Body of pancreas (tissue), 4 donors: ENCODE data around the gene RAB11FIP3. TPM values are rescaled to one million over a fixed set of nuclear protein-coding genes. Genes with fewer than 3 reads are reported as not detected.

Source experiments
- ATAC-seq: fragments of 150-250 bp; one replicate; pipeline ENCODE4 v1.9.1; 2016
- DNase-seq, 4 donors: peaks; one replicate each; pipeline ENCODE4 v3.0.0-alpha.2; 2019
- H3K27ac ChIP-seq, 4 donors: fragments of 200-600 bp; sonication (generic); 1 replicate in 3 of 4; 2 replicates in 1 of 4; pipeline versions ENCODE4 v1.5.1 to v1.6.1; 2016 to 2019; ENCODE audit warnings: mild to moderate bottlenecking in 1 of 4, mixed read lengths in 1 of 4, moderate library complexity in 1 of 4
- H3K27me3 ChIP-seq, 2 donors: fragments of 200-600 bp; sonication (generic); one replicate each; pipeline ENCODE4 v1.6.0; 2016; ENCODE audit warnings: mild to moderate bottlenecking in 1 of 2
- H3K36me3 ChIP-seq, 2 donors: fragments of 200-600 bp; sonication (generic); replicated peaks in 1 of 2; 2 replicates each; pipeline ENCODE4 v1.5.1; 2016; ENCODE audit warnings: low read depth in 2 of 2; ENCODE audit not compliant: insufficient read depth in 1 of 2
- H3K4me1 ChIP-seq: fragments of 200-600 bp; sonication (generic); one replicate; pipeline ENCODE4 v1.6.0; 2016
- H3K4me3 ChIP-seq, 2 donors: fragments of 200-600 bp; sonication (generic); 1 replicate in 1 of 2; 2 replicates in 1 of 2; pipeline ENCODE4 v1.5.1; 2016 to 2019
- H3K9me3 ChIP-seq, 3 donors: fragments of 200-600 bp; sonication (generic); 1 replicate in 2 of 3; 2 replicates in 1 of 3; pipeline ENCODE4 v1.5.1; 2016
- POLR2A ChIP-seq, 3 donors: fragments of 450-650 bp; IDR thresholded peaks; one replicate each; pipeline ENCODE4 v1.6.1; 2016; ENCODE audit warnings: antibody characterized with exemption in 3 of 3, mild to moderate bottlenecking in 2 of 3
- WGBS, 2 donors: methylation state at CpG; one replicate each; pipeline ENCODE4 v1.1.5; 2017; 5-methylcytosine and 5-hydroxymethylcytosine counted together
- intact Hi-C: fragments of 100-400 bp; cut with DNase I; formaldehyde crosslinking; loops from one replicate; pipeline ENCODE4 v1.15.1; 2023
- total RNA-seq, 2 donors: library from RNA; depleted of rRNA; stranded (reverse); fragments of >200 nt; gene quantifications; one replicate each; pipeline ENCODE4 v1.1.0, GENCODE V29; 2016
- TF ChIP-seq, protein P1 (sequence below), 7 experiments: fragments of 450-650 bp in 4 of 7; fragments of 200-600 bp in 3 of 7; sonication (generic) in 3 of 7; IDR thresholded peaks; one replicate each; pipeline ENCODE4 v1.5.1; 2016 to 2019; ENCODE audit warnings: antibody characterized with exemption in 7 of 7

RAB11FIP3 gene
- total RNA-seq, 2 donors from 2014 or later = 50.1 to 122 TPM

DNA sequence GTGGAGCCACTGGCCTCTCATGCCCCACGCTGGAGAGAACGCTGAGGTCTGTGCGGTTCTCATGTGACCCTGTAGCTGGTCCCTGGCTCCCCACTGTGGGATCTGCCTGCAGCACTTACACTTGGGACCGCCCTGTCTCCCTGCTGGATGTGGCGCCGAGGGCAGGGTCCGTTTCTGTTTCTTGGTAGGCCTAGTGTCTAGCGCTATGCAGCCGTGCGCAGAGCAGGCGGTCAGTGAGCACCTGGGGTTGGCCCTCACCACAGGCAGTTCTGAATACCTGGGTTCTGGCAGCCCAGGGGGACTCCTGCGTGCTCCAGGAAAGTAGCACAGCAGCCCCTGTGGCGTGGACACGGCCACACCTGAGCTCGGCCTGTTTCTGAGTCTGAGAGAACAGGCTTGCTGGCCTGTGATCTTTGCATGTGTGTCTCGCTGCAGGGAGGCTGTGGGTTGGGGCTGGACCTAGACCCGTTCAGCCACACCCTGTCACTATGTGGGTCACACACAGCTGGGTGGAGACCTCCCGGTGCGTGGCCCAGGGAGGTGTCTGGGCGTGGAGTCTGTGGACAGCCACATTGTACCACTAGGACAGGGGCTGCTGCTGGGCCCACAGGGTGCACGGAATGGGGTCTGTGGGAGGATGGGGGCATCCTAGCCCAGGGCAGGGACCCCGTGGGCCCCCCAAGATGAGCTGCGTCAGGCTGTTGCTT is 104.8 kb downstream of the RAB11FIP3 start:
- Histone ChIP-seq H3K4me1 (peaks cover 80% of the 10 kb centered on the region), H3K27me3 (no peaks in the 10 kb centered on the region), H3K4me3 (no peak overlapping the region), H3K27ac (peak overlapping the region in 1 of 4 donors; percentile 97), H3K36me3 (no peaks in the 10 kb centered on the region), H3K9me3 (no peaks in the 10 kb centered on the region)
- TF ChIP-seq, protein P1, sequence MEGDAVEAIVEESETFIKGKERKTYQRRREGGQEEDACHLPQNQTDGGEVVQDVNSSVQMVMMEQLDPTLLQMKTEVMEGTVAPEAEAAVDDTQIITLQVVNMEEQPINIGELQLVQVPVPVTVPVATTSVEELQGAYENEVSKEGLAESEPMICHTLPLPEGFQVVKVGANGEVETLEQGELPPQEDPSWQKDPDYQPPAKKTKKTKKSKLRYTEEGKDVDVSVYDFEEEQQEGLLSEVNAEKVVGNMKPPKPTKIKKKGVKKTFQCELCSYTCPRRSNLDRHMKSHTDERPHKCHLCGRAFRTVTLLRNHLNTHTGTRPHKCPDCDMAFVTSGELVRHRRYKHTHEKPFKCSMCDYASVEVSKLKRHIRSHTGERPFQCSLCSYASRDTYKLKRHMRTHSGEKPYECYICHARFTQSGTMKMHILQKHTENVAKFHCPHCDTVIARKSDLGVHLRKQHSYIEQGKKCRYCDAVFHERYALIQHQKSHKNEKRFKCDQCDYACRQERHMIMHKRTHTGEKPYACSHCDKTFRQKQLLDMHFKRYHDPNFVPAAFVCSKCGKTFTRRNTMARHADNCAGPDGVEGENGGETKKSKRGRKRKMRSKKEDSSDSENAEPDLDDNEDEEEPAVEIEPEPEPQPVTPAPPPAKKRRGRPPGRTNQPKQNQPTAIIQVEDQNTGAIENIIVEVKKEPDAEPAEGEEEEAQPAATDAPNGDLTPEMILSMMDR (IDR thresholded peaks at IDR 0.05) = no peak
- TF ChIP-seq POLR2A (IDR thresholded peaks at IDR 0.05) = no peak
- intact Hi-C loops = no loop called here
- ATAC-seq (no peak), DNase-seq (peak in 1 of 4 donors; percentile 53)
- 64 to 83% methylated on average over 2 to 22 of the region's 23 CpGs for WGBS, 2 donors

DNA sequence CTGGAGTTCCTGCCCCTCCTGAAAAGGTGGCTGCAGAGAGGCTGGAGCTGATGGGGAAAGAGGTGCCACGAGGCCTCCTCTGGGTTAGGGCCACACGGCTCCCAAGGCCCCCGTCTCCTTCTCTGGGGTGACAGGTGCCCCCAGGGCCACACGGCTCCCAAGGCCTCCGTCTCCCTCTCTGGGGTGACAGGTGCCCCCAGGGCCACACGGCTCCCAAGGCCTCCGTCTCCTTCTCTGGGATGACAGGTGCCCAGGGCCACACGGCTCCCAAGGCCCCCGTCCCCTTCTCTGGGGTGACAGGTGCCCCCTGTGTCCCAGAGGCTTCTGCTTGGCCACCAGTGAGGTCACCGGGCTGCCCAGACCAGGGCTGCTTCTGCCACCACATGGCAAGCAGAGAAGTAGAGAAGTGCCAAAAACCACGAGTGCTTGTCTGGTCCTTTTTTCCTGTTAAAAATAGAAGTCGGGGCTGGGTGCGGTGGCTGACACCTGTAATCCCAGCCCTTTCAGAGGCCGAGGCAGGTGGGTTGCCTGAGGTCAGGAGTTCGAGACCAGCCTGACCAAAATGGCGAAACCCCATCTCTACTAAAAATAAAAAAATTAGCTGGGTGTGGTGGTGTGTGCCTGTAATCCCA is 106.2 kb downstream of the RAB11FIP3 start:
- H3K4me1 ChIP-seq = peaks cover 75% of the 10 kb centered on the region
- no peak for TF ChIP-seq POLR2A (IDR thresholded peaks at IDR 0.05)
- TF ChIP-seq, protein P1 (IDR thresholded peaks at IDR 0.05) = no peak
- no peaks in the 10 kb centered on the region for H3K27me3 ChIP-seq
- ATAC-seq (no peak), DNase-seq (no peak)
- WGBS, 2 donors = 44 to 58% methylated on average over 10 to 16 of the region's 16 CpGs
- intact Hi-C loops = no loop called here
- H3K36me3 ChIP-seq = no peaks in the 10 kb centered on the region
- H3K4me3 ChIP-seq = no peak overlapping the region
- no peaks in the 10 kb centered on the region for H3K9me3 ChIP-seq
- H3K27ac ChIP-seq = peak overlapping the region in 1 of 4 donors; percentile 17

DNA sequence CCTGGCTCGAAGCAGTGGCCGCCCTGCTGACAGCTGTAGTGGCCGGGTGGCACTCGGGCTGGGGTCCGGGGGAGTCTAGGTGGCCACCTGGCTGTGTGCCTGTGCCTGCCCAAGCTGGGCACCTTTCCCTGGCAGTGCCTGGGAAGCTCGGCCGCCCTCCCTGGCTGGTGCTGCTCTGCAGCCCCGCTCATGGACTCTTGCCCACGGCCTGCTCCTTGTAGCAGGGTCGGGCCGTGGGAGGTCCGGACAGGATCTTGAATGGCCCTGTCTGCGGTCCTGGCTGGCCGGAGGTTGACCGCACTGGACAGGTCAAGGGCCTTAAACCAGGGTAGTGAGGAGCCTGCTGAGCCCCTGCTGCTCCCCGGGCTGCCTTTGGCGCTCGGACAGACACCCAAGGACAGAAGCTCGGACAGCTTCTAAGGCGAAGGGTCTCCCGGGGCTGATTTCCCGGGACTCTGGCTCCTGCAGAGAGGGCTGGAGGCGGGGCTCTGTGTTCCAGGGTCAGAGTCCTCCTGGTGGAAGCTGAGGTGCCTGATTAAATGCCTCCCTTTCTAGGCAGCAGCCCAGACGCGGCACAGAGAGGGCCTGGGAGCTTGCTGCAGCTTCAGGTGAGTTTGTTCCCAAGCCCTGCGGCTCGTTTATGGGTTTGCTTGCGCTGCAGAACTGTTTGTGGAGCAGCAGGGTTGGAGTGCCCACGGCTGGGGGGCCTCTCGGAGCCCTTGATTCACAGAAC is 108.1 kb downstream of the RAB11FIP3 start:
- TF ChIP-seq, protein P1 (IDR thresholded peaks at IDR 0.05) = peak in 5 of 7 experiments; percentile 11 to 46 (median 44)
- peak; percentile 36 to 71 (median 69) for TF ChIP-seq POLR2A (IDR thresholded peaks at IDR 0.05)
- 13 to 15% methylated on average over 2 to 30 of the region's 30 CpGs for whole genome bisulfite sequencing, 2 donors
- intact Hi-C loops = no loop called here
- Histone ChIP-seq H3K9me3 (no peaks in the 10 kb centered on the region), H3K27ac (peak overlapping the region; percentile 40 to 79 (median 70)), H3K27me3 (no peaks in the 10 kb centered on the region), H3K4me1 (peaks cover 68% of the 10 kb centered on the region), H3K4me3 (no peak overlapping the region), H3K36me3 (no peaks in the 10 kb centered on the region)
- ATAC-seq (peak; percentile 86), DNase-seq (peak; percentile 86 to 93 (median 90))

DNA sequence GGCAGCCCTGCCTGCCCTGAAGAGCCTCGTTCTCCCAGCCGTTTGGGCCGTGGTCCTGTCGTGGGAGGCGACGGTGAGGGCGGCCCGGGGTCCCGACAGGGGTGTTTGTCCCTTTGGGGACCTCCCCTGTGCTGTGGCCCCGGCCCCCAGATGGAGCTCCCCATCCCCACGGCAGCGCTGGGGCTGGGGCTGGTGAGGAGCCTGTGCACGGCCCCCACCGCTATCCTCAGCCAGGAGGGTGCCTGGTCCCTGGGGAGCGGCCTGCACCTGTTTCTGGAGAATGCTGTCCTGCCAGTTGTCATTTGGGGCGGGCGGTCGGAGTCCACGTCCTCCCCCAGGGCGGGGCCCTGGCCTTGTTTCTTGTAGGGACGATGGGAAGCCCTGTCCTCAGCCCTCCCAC is 108.7 kb downstream of the RAB11FIP3 start:
- Histone ChIP-seq H3K27ac (peak overlapping the region; percentile 40 to 79 (median 70)), H3K36me3 (no peaks in the 10 kb centered on the region), H3K4me3 (no peak overlapping the region), H3K27me3 (no peaks in the 10 kb centered on the region), H3K4me1 (peaks cover 65% of the 10 kb centered on the region), H3K9me3 (no peaks in the 10 kb centered on the region)
- intact Hi-C loops = no loop called here
- TF ChIP-seq, protein P1 (IDR thresholded peaks at IDR 0.05) = no peak
- no peak for TF ChIP-seq POLR2A (IDR thresholded peaks at IDR 0.05)
- peak; percentile 59 to 75 (median 62) for DNase-seq
- WGBS, 2 donors = 8 to 33% methylated on average over 6 to 21 of the region's 21 CpGs
- peak; percentile 39 for ATAC-seq
